ENCODE data around the gene DFFB.

DNA sequence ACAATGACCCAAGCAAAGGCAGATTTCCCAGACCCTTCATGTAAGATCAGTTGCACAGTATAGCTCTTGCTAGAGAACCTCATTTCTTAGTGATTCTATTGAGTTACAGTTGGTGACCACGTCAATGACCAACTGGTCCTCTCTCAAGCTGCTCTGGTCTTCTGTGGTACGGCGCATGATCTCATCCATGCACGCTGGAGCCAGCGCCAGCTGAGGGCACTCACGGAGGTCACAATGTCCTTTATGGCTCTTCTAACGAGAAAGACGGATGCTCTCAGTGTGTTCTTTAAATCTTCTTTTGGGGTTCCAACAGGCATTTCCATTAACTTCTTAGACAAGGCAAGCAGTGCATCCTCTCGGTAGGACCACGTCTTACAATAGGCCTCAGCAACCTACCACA, 22.6 kb upstream of the DFFB start:
- TF ChIP-seq POLR2A (IDR thresholded peaks at IDR 0.05; ENCODE audit: low read length) (no peak), GATA1 (IDR thresholded peaks at IDR 0.05; ENCODE audit: low read depth, low read length) (no peak)
